D341Med (cell line): ENCODE data around the gene NAA15.
"Not testable (repeated sequence)": the region's sequence is repeated elsewhere in the genome, so short reads cannot be mapped to it uniquely, and the experiment has no call there.

Experiments used
- DNase-seq: peaks from one replicate; pipeline ENCODE4 v3.0.0; 2012; ENCODE audit warnings: low spot score

NAA15 gene

DNA sequence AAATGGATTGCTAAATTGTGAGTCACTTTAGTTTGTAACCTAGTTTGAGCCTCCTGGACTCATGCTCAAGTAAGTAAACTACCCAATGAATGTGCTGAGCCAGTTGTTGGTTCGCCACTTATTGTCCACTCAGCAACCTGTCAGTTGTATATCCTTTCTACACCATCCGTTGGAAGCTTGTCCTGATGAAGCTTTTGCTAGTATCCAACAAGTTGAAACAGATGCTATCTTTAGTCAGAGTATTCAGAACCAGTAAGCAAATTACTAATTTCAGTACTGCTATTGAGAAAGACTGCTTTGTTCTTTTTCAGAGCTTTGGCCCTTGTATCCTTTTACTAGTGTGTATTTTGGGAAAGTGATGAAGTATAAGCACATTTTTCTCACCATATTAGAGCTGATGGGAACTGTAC lies 4.3 kb upstream of the NAA15 start:
- DNase-seq: no peak

DNA sequence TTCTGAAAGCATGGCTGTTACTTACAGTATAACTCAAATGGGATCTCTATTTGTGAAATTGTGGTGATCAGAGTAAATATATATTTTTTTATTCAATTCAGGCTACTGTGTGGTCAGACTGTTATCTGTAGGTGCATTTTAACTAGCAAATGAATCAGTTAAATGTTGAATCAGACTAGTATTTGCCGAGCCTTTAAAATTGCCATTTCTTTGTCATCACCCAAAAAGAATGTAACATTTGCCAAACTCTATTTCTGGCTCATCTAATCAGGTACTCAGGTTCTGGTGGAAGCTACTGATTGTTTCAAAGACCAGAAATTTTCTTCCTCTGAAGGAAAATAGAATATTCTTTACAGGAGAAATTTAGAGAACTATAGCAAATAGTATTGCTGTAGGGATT lies 1.8 kb upstream of the NAA15 start:
- no peak for DNase-seq

DNA sequence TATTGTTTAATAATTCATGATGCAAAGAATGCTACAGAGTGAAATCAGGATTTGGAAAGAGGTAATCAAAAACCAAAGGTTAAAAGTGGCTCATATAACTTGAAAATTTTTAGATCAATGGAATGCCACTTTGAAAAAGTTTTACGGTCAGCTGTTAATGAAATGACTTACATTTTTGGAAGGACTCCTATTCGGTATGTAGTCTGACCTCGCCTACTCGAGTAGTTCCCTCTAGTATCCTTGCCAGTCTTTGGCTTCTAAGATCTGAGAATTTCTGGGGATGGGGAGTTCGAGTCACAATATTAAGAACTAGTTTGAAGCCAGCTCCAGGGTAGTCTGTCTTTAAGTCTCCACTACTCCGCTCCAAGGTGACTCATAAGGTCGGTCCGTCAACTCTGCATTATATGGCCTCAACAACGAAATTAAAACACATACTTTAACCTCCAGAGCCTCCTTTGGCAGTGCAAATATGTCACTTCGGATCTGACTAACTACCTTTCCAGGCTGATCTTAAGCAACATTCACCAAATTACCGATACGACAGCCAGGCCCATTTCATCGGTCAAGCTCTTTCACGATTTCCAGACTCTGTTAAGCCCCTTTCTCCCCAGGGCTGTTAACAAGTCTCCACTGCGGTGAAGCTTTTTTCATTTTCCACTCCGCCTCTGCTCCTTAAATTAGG lies 733 bp upstream of the NAA15 start:
- no peak for DNase-seq

DNA sequence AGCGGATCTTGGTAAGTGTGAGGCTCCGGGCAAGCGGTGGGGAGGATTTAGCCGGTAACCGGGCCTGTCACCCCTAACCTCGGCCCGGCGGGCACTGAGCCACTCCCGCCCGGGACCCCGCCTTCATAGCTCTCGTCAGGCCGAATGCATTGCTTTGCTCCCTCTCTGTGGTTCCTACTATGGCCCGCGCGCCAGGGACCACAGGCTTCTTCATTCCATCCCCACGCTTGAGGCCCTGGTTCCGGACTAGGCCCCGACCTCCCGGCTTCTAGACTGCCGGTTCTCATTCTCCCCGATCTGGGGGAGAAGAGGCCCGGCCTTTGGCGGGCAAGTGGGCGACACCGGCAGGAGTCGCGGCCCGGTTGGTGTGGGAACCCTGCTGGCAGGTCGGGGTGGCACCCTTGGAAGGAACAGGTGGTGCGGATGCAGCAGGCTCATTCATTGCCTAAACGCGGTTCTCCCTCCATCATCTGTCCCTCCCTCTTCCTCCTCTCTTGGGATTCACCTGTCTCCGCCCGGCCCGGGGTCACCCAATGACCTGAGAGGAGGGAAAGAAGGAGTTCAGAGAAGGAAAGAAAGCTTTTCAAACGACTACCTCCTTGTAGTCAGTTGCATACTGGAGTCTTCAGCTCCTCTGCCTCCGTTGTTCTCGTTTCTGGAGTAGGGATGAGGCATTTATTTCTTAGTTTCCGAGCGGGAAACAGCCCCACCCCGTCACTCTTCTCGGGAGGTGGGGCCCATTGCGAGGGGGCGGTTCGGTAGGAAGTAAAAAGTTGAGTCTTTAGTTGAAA lies 711 bp downstream of the NAA15 start, which contains the start of gene NDUFC1:
Gene NDUFC1, minus strand, starts transcription at position 657 of the 791 bp plus-strand sequence. CDS start 6,679 bp downstream, outside the sequence.
- peak; percentile 79 for DNase-seq

DNA sequence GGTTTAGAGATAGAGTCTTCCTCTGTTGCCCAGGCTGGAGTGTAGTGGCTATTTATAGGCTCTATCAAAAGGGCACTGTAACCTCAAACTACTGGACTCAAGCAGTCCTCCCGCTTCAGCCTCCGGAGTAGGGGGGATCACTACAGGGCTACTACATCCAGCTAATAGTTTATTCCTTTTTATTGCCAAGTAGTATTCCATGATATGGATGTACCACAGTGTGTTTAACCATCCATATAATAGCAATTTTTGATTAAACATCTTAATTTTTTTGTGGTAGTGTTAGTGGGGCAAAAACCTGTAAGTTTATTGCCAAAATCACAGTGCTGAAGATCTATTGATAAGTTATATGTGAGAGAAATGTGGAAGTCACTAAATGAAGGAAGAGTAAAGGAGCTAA lies 3.6 kb downstream of the NAA15 start:
- DNase-seq: no peak

DNA sequence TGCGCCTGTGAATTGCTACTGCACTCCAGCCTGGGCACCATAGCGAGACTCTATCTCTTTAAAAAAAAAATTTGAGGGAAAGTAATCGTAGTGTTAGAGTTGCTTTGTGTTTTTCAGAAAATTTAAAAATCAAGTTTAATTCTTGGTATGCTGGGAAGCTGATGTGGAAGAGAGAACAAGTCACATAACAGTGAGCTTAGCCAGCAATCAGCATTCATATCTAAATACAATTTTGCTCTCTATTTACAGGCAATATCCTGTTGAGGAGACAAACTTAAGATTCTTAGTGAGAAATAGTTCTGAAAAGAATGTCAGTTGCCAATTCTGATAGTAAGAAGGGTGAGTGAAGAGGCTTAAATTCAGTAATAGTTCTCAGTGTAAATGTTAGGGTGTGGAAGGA lies 10.6 kb downstream of the NAA15 start:
- DNase-seq: no peak

DNA sequence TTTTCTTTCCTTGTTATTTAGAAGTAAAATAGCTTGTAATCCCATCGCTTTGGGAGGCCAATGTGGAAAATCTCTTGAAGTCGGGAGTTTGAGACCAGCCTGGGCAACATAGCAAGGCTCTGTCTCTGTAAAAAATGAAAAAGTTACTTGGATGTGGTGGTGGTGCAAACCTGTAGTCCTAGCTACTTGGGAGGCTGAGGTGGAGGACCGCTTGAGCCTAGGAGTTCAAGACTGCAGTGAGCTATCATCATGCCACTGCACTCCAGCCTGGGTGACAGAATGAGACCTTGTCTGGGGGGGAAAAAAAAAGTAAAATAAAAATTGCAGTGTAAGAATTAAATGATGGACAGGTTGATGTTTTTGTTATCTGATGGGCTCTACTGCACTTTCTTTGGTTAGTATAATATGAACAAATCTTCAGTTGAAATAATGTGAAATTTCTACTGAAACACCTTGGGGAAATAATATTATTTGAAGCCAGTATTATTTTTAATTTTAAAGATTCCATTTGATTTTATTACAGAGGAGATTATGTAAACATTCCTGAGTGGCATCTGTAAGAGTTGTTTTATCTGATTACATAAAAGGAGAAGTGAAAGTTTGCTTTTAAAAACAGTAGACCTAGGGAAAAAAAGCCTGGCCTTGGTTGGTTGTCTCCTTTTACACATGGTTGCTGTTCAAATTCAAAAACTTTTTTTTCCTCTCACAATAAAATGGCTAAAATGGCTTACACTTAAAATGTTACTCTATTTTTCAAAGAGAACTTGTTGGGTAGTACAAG lies 11.4 kb downstream of the NAA15 start:
- no peak for DNase-seq

DNA sequence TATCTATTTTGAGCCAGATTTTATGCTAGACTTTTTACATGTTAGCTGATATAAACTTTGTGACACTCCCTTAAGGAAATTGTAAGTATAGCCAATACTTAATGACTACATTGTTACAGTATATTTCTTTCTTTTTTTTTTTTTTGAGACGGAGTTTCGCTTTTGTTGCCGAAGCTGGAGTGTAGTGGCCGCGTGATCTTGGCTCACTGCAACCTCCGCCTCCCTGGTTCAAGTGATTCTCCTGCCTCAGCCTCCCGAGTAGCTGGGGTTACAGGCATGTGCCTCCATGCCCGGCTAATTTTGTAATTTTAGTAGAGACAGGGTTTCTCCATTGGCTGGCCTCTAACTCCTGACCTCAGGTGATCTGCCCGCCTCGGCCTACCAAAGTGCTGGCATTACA lies 12.1 kb downstream of the NAA15 start:
- not testable (repeated sequence) for DNase-seq

DNA sequence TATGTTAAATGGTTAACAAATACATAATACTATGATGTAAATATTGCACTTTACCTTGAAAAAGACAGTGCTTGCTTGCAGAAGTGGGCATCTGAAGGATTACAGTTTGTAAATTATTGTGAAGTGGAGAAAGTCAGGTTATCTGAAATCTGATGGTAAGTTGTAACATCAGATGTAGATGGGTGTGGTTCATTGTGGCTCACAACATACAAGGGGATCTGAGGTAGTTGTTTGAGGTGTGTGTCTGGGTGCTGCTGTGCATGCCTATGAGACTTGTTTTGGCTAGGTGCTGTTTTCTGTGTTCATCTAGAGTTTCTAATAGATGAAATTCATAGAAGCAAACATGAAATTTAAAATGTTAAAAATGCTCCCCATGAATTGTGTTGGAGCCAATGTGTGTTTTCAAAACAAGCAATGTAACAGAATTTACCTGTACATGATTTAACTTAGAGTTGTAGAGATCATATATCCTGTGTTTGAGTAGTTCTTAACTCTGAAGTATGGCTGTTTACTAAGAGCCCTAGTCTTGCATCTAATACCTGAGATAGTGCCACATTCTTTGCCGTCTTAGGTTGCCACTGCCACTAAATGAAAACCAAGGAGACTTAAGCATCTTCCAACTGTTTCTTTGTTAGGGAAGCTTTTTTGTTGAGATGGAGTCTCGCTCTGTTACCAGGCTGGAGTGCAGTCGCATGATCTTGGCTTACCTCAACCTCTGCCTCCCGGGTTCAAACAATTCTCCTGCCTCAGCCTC lies 12.9 kb downstream of the NAA15 start:
- no peak for DNase-seq

DNA sequence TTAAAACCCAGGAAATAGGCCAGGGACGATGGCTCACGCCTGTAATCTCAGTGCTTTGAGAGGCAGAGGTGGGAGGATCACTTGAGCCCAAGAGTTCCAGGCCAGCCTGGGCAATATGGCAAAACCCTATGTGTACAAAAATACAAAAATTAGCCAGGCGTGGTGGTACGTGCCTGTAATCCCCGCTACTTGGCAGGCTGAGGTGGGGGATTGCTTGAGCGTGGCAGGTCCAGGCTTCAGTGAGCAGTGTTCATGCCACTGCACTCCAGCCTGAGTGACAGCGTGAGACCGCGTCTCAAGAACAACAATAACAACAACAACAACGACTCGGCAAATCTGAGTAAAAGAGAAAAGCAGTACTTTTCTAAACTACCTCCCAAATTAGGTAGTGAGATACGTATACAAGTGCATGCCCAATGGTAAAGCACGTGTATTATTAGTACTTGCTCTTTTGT lies 13.9 kb downstream of the NAA15 start:
- no peak for DNase-seq

DNA sequence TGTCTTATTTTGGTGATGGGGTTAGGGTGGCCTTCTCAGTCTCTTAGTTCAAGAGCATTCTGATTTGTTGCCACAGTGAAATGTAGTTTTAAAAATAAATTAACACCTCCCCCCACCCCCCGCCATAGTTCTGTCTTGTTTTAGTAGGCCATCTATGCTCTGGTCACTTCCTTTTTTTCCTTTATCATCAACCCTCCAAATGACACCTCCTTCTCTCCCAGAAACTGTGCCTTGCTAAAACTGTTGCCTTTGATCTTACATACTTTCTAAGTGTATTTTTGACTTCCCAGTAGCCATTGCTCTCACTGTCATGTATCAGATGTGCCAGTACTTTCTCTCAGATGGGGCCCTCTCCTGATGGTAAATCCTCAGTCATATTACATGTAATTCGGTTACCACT lies 15.4 kb downstream of the NAA15 start:
- DNase-seq: no peak

DNA sequence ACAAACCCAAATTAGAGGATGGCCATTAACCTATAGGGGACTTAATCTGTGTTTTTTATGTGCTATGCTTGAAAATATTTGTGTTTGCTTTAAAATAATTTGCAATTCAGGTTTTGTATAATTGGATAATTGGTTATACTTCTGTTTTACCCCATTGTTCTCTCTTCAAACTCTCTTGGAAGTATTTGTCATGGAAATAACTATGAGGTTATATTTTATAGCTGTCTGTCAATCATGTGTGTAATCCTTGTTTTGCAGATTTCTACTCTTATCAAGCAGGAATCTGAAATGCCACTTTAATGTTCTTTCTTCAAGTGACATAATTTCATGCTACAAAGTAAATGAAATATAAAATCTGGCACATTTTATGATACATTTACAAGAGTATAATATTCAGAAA lies 16.3 kb downstream of the NAA15 start:
- no peak for DNase-seq

DNA sequence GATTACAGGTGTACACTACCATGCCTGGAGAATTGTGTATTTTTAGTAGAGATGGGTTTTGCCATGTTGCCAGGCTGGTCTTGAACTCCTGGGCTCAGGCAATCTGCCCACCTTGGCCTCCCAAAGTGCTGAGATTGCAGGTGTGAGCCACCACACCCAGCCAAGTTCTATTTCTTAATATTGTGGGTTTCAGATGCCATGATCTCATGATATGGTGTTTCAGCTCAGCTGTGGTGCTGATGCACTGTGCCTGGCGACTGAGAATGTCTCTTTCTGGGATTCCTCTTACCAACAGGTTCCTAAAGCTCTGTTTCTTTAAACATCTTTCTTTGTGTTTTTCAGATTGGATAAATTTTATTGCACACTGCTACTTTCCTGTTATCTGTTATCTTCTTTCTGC lies 18.3 kb downstream of the NAA15 start:
- DNase-seq: no peak

DNA sequence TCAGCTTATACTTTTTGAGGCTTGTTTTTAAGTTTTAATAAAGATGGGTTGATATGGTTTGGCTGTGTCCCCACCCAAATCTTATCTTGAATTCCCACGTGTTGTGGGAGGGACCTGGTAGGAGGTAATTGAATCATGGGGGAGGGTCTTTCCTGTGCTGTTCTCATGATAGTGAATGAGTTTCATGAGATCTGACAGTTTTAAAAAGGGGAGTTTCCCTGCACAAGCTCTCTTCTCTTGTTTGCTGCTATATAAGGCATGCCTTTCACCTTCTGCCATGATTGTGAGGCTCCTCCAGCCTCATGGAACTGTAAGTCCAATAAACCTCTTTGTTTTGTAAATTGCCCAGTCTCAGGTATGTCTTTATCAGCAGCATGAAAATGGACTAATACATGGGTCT lies 20.8 kb downstream of the NAA15 start:
- DNase-seq: not testable (repeated sequence)

DNA sequence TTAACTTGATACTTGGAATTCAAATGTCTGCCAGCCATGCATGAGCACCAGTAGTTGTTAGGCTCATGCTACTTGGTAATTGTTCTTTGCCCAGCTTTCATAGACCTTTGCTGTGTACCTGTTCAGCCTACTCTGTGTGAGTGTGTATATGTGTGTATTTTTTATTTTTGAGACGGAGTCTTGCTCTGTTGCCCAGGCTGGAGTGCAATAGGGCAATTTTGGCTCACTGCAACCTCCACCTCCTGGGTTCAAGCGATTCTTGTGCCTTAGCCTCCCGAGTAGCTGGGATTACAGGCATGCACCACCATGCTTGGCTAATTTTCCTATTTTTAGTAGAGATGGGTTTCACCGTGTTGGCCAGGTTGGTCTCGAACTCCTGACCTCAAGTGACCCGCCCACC lies 21.2 kb downstream of the NAA15 start:
- DNase-seq: not testable (repeated sequence)

DNA sequence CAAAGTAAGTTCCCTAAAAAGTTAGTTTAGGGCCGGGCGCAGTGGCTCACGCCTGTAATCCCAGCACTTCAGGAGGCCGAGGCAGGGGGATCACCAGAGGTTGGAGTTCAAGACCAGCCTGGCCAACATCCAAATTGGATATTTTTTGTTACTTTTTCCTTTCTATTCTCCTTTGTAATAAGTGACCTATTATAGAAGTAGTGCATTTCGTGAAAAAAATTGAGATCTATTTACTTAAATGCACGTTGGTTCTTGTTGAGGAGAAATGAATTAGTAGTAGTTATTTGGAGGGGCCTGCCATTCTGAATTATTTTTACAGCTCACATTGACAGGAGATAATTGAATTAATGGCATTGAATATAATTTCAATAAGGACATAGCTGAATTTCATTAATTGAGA lies 23.3 kb downstream of the NAA15 start:
- DNase-seq: no peak

DNA sequence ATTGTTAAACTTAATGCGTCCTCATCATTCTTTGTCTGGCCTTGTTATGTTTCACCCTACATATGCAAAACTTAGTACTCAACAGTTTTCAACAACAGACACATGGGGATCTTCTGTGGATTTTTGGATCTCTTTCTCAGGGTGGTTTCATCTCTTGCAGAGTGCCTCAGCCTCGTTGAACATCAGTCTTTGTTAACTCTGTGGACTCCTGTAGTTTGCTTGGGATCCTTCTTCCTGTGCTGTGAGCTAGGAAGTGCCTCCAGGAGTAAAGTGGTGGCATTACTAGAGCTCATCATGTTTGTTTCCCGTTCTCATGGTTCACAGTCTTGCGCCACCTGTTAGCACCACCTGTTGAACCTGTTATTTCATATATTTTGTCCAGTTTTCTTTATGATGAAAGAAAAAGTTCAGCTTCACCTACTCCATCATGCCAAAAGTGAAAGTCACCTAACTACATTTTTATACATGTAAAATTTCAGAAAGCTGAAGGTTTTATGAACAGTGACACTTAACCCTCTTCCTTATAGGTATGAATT lies 28.4 kb downstream of the NAA15 start:
- no peak for DNase-seq

DNA sequence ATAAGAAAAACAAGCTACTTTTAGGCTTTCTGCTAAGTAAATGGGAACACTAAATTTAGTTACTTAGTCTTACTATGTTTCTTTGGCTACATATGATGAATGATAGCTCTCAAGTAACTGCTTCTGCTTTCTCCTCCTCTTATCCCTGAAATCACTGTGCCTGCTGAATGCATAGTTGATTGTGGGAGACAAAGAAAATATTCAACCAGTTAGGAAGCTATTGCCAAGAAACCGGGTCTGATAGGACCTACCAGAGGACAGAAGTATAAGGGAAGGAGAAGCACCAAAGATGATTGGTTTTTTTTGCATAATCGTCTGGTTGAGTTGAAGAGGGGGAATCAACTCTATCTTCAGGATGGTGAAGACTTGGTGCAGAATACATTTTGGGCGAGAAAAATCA lies 29.0 kb downstream of the NAA15 start:
- no peak for DNase-seq

DNA sequence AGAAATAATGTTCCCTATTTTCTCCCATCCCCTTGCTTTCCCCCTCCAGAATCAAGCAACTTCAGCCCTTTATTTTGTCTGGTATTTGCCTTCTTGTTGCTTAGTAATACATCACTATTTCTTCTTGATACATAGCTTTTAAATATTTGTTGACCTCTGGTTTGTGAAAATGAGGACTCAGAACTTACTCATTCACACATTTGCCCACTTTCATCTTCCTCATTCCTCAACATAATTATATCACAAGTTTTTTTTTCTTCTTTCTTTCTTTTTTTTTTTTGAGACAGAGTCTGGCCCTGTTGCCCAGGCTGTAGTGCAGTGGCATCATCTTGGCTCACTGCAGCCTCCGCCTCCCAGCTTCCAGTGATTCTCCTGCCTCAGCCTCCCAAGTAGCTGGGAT lies 29.9 kb downstream of the NAA15 start:
- DNase-seq: no peak

DNA sequence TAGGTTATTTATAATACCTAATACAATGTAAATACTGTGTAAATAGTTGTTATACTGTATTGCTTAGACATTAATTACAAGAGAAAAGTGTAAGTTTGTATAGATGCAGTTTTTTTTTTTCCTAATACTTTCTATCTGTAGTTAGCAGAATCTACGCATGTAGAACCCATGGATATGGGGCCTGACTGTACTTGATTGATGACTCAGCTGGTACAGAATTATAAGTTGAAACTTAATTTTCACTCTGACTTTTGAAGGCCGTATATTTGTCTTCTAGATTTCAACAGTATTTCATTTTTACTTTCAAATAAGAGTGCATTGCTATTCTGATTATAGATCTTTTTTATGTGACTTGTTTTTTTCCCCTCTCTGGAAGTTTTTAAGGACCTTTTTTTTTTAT lies 31.7 kb downstream of the NAA15 start:
- no peak for DNase-seq

DNA sequence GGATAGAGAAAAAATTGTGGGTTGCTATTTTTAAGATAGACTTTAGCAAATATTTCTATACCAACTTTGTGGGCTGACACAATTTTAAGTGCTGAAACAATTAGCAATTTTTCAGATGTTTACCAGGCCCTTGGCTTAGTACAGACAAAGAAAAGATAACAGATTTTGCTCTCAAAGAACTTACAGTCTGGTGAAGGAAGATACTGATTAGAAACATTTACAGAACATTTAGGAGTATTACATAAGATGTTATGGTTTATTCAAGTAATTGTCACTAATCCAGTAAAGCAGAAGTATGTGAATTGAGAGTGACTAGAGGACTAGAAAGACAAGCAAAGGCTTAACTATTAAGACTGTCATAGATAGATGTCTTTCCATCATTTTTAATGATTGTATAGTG lies 36.3 kb downstream of the NAA15 start:
- no peak for DNase-seq

DNA sequence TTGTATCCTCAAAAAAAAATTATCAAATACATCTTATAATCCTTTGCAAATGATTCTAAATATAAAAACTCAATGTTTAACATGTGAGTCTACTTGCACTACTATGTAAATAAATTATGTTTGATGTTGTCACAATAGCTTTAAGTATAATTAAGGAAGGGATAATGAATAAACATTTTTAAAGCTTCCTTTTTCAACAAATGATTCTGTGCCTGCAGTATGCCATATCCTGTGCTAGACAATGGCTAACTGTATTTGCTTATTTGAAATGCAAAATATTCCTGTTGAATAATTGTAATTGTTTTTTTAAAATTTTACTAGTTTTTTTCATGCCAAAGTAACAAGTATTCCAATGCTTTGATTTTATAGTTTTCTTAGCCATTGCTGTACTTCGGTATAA lies 60.0 kb downstream of the NAA15 start:
- no peak for DNase-seq
